Measurements from ENCODE around the gene PRKAB1. TPM values are rescaled to one million over a fixed set of nuclear protein-coding genes. Genes with fewer than 3 reads are reported as not detected.

PRKAB1 gene
- total and polyA plus RNA-seq, 9 of the 15 experiments (the other 6 are each of a cell fraction or from before 2014, with no cell fraction given), result 32.6 to 94.2 (median 63.8) TPM

DNA sequence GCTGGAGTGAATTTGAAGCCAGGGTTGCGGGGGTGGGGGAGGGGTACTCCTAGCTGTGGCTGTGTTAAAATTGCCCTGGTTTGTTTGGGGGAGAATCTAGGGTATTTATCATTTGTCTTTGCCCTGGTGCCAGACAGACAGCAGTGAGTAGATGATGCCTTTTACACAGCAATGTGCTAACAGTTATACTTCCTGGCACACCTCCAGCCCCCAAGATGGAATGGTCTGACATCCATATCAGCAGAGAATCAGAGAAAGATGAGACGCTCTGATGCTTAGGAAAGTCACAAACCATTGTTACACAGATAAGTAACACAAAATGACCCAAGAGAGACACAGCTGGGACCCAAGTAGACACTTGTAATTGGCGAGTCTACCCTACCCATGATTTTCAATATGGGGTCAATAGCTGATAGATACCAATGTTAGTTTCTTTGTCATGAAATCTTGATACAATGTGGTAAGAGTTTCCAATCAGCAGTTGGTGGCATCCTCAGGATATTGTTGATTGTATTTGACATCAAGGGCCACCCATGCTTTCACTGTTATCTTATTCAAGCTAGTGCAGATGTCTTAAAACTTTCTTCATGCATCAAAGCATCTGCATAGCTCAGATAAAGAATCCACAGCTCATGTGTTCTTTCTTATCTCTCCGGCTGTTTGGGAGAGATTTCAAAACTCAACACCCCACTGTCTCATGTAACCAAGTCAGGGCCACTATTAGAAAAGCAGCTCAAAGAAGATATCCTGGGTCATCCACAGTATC is 2.6 kb upstream of the PRKAB1 start (continued):
- TF ChIP-seq, protein P1, sequence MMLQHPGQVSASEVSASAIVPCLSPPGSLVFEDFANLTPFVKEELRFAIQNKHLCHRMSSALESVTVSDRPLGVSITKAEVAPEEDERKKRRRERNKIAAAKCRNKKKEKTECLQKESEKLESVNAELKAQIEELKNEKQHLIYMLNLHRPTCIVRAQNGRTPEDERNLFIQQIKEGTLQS (IDR thresholded peaks at IDR 0.05), result peak; percentile 67; the same call in 1 of the 2 replicates
- TF ChIP-seq, protein P1 (CRISPR knock-in tag; conservative IDR thresholded peaks at IDR 0.05), result 0 out of 2 replicates have a peak, but pooled peaks have one; percentile 53
- TF ChIP-seq MXI1 (IDR thresholded peaks at IDR 0.05; ENCODE audit: low read depth, low read length), result peak; percentile 82; the same call in 1 of the 2 replicates
- TF ChIP-seq TAF7 (tag; IDR thresholded peaks at IDR 0.05), result no peak
- TF ChIP-seq DACH1 (IDR thresholded peaks at IDR 0.05; ENCODE audit: partially characterized antibody), result peak; percentile 82
- peak; percentile 46; the same call in 1 of the 2 replicates for TF ChIP-seq MYBL2 (IDR thresholded peaks at IDR 0.05; ENCODE audit: low read depth)
- no peak for TF ChIP-seq MYBL2 (CRISPR knock-in tag; IDR thresholded peaks at IDR 0.05; ENCODE audit: borderline replicate concordance)
- 0 out of 2 replicates have a peak, but pooled peaks have one; percentile 22 for TF ChIP-seq KLF13 (tag; IDR thresholded peaks at IDR 0.05; ENCODE audit: borderline replicate concordance, low read depth)
- TF ChIP-seq ZNF76 (CRISPR knock-in tag; IDR thresholded peaks at IDR 0.05; ENCODE audit: borderline replicate concordance), result peak; percentile 32; the same call in 1 of the 2 replicates
- TF ChIP-seq, protein P2, sequence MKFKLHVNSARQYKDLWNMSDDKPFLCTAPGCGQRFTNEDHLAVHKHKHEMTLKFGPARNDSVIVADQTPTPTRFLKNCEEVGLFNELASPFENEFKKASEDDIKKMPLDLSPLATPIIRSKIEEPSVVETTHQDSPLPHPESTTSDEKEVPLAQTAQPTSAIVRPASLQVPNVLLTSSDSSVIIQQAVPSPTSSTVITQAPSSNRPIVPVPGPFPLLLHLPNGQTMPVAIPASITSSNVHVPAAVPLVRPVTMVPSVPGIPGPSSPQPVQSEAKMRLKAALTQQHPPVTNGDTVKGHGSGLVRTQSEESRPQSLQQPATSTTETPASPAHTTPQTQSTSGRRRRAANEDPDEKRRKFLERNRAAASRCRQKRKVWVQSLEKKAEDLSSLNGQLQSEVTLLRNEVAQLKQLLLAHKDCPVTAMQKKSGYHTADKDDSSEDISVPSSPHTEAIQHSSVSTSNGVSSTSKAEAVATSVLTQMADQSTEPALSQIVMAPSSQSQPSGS (CRISPR knock-in tag; IDR thresholded peaks at IDR 0.05), result no peak
- peak; percentile 100 for TF ChIP-seq DPF2 (IDR thresholded peaks at IDR 0.05)
- TF ChIP-seq ZNF717 (CRISPR knock-in tag; IDR thresholded peaks at IDR 0.05), result peak; percentile 65; the same call in 1 of the 2 replicates
- TF ChIP-seq DMBX1 (CRISPR knock-in tag; IDR thresholded peaks at IDR 0.05; ENCODE audit: borderline replicate concordance), result peak; percentile 98
- no peak for TF ChIP-seq NR2C2 (CRISPR knock-in tag; IDR thresholded peaks at IDR 0.05)
- TF ChIP-seq NR2C2 (tag; IDR thresholded peaks at IDR 0.05), result peak; percentile 51
- peak; percentile 98 for TF ChIP-seq SMAD1 (IDR thresholded peaks at IDR 0.05; ENCODE audit: low read depth, low read length, partially characterized antibody)
- TF ChIP-seq CBFA2T2 (conservative IDR thresholded peaks at IDR 0.05), result peak; percentile 100
- TF ChIP-seq, protein P3, sequence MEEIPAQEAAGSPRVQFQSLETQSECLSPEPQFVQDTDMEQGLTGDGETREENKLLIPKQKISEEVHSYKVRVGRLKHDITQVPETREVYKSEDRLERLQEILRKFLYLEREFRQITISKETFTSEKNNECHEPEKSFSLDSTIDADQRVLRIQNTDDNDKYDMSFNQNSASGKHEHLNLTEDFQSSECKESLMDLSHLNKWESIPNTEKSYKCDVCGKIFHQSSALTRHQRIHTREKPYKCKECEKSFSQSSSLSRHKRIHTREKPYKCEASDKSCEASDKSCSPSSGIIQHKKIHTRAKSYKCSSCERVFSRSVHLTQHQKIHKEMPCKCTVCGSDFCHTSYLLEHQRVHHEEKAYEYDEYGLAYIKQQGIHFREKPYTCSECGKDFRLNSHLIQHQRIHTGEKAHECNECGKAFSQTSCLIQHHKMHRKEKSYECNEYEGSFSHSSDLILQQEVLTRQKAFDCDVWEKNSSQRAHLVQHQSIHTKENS (CRISPR knock-in tag; IDR thresholded peaks at IDR 0.05), result no peak
- peak; percentile 68; the same call in 1 of the 2 replicates for TF ChIP-seq MEF2A (IDR thresholded peaks at IDR 0.05; ENCODE audit: control insufficient read depth, low read depth, low read length)
- TF ChIP-seq ZNF668 (CRISPR knock-in tag; IDR thresholded peaks at IDR 0.05), result peak; percentile 79; the same call in 1 of the 2 replicates
- peak; percentile 96 for TF ChIP-seq ILF3 (IDR thresholded peaks at IDR 0.05; ENCODE audit: borderline replicate concordance)
- 0 out of 2 replicates have a peak, but pooled peaks have one; percentile 29 for TF ChIP-seq ZFPM2 (CRISPR knock-in tag; IDR thresholded peaks at IDR 0.05)
- TF ChIP-seq PHF21A (IDR thresholded peaks at IDR 0.05; ENCODE audit: borderline replicate concordance, low read depth), result peak; percentile 75; the same call in 1 of the 2 replicates
- TF ChIP-seq PTTG1 (tag; IDR thresholded peaks at IDR 0.05; ENCODE audit: low read depth), result peak; percentile 61; the same call in 1 of the 2 replicates
- TF ChIP-seq KLF6 (CRISPR knock-in tag; IDR thresholded peaks at IDR 0.05; ENCODE audit: borderline replicate concordance), result peak; percentile 91

Measured in K562 (cell line).